NCI-H1105 treated with DMSO at 0.1 percent for 48 hours (cell line): Measurements from ENCODE around the gene CDIP1.
"Not testable (repeated sequence)": the region's sequence is repeated elsewhere in the genome, so short reads cannot be mapped to it uniquely, and the experiment has no call there.

Experiments
- DNase-seq: peaks from one replicate; lab custom pipeline; 2025; lab: John Stamatoyannopoulos, UW

The CDIP1 gene

DNA sequence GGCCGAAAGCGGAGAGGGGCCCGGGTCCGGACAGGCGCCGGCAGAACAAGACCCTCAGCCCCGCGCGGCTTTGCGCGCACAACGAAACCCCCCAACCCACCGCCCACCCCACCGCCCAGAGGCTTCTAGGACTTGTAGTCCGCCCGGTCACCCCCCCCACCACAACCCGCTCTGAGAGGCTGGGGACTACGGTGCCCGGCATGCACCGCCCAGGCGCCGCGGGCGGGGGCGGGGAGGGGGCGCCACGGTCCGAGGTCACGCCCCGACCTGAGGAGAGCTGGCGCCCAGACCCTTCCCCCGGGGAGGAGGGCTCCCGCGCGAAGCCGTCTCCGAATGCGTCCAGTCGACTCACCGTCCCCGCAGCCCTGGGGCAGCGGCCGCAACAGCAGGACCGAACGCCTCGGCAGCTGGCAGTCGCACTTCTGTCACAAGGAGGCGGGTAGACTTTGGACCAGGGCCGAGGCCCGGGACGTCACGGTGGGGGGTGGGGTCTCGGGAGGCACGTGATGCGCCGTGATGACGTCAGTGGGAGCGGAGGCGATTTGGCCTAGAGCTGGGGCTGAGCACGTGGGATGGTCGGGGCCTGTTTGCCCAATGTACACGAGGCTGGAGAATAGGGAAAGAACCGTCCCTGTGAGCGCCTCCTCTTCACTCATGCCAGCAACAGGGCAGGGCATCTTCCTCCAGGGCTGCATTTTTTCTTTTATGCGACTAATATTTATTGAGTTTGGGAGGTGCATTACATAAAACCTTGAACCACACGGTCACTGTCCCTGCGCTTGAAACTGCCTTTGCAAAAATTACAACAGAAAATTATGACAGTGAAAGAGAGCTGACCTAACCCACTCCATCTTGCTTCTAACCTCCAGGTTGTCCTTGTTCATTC is at the start of gene CDIP1:
CDIP1 (minus strand) TSS at position 424 of the 886 bp plus-strand sequence. CDS start 24,643 bp downstream, outside the sequence.
- DNase-seq, result peak; percentile 75

DNA sequence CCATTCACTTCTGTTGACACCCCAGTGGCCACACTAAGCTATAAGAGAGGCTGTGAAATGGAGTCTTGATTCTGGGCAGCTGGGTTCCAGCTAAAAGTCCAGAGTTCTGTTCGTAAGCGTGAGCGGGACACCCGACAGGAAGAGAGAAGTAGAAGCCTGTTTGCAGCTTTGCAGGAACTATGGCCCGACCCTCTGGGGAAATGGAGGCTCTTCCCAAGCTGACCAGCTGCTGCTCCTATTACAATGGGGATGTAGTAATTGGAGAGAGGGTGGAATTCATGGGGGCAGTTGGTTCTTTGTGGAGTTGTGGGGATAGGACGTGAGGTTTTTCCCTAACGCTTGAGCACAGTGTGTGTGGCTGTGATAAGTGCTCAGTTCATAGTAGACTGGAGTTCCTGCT is 47.7 kb upstream of the CDIP1 start:
- no peak for DNase-seq

DNA sequence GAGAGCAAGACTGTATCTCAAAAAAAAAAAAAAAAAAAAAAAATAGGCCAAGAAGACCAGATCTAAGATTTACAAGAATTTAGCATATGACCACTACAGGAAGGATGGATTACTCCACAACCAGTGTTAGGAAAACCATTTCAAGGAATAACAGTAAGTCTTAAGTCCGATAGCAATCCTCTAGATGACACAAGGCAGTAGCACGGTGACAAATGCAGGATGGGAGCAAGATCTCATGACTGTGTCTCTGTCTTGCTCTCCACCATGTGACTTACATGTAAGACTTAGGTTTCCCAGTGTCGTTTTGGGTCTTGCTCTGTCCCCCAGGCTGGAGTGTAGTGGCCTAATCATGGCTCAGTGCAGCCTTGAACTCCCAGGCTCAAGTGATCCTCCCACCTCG is 45.3 kb upstream of the CDIP1 start:
- DNase-seq, result no peak

DNA sequence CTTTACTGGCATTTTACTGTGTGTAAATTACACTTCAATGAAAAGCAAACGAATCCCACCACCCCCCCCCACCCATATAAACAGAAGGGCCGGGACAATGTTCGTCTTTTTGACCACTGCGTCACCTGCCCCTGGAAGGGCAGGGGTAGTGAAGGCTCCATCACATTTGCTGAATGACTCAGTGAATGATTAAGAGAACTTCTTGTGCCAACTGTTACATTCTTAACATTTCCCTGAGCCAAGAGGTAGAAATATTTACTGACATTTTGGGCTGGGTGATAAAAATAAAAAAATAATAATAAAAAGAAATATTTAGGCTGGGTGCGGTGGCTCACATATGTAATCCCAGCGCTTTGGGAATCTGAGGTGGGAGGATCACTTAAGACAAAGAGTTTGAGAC is 41.7 kb upstream of the CDIP1 start:
- DNase-seq, result no peak

DNA sequence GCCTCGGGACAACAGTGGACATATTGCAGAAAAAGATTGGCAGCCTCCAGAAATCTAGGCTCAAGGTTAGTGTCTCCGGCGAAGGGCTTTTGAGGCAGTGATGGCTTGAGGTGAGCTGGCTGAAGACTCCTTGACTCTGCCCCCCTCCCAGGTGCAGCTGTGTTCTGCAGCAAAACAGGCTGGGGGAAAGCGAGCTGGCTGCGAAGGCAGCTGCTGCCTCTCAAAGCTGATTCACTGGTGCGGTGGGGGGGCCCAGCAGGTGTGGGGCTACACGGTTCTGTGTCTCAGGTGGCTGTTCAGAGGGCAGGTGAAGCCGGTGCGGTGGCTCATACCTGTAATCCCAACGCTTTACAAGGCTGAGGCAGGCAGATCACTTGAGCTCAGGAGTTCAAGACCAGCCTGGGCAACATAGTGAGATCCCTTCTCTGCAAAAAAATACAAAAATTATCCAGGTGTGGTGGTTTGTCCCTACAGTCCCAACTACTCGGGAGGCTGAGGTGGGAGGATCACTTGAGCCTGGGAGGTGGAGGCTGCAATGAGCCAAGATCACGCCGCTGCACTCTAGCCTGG is 40.5 kb upstream of the CDIP1 start:
- DNase-seq, result peak; percentile 14

DNA sequence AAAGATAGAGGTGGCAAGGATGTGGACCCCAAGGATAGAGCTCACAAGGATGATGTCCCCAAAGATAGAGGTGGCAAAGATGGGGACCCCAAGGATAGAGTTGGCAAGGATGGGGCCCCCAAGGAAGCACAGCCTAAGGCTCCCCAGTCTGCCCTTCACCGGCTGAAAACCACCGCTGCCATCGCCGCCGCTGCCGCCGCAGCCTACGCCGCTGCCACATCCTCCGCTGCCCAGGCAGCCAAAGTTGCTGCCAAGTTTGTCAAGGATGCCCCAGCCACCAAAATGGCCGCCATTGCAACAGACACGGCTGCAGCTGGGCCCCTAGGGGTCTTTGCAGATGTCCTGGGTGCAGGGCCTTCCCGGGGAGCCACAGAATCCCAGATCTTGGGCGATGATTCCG is 37.4 kb upstream of the CDIP1 start:
- DNase-seq, result no peak

DNA sequence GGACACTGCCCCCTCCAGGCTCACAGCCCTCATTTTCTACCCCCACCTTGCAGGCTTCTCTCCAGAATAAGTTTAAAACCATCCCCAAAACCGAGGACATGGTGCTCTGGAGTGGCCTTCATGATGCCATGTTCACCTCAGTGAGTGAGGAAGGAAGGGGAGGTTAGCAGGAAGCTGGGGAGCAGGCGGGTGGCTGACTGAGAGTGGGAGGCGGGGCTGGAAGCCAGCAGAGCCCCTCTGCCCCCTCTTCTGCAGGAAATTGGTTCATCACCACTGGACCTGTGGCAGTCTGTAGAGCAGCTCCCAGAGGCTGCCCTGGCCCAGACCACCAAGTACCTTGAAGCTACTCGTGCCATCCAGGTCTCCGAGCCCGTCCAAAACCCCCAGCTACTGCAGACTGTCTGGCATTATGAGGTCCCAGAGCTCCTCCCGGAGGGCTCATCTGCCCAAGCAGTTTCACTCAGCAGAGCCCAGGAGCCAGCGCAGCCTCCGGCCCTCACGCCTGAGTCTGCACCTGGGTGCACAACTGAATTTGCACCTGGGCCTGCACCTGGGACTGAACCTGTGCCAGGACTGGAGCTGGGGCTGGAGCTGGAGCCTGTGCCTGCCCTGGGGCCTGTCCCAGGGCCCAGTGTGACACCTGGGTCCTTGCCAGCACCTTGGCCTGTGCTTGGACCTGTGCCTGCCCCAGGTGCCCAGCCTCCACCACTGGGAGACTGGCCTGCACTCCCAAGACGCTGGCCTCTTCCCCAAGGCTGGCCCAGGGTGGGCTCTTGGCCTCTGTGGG is 36.5 kb upstream of the CDIP1 start:
- no peak for DNase-seq

DNA sequence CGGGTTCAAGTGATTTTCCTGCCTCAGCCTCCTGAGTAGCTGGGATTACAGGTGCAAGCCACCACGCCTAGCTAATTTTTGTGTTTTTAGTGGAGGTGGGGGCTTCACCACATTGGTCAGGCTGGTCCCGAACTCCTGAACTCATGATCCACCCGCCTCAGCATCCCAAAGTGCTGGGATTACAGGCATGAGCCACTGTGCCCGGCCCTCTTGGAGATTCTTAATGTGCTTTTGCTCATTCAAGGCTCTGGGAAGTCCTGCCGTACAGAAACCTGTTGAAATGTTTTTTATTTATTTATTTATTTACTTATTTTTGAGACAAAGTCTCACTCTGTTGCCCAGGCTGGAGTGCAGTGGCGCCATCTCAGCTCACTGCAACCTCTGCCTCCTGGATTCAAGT is 35.4 kb upstream of the CDIP1 start:
- DNase-seq, result not testable (repeated sequence)

DNA sequence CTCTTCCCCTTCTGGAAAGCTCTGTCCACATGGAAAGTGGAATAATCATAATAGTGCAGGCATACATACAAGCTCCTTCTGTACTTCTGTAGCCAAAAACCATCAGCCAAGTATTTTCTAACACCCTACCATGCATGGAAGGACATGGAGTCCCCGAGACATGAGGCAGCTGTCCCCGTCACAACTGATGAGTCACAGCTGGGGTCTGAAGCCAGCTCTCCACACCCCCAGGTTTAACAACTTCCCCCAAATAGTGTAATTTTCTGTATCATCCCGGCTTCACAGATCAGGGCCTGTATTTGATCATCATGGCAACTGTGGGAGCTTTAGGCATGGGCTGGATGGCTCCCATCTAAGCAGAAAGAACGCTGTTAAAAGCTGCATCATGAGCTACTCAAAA is 34.1 kb upstream of the CDIP1 start:
- DNase-seq, result no peak

DNA sequence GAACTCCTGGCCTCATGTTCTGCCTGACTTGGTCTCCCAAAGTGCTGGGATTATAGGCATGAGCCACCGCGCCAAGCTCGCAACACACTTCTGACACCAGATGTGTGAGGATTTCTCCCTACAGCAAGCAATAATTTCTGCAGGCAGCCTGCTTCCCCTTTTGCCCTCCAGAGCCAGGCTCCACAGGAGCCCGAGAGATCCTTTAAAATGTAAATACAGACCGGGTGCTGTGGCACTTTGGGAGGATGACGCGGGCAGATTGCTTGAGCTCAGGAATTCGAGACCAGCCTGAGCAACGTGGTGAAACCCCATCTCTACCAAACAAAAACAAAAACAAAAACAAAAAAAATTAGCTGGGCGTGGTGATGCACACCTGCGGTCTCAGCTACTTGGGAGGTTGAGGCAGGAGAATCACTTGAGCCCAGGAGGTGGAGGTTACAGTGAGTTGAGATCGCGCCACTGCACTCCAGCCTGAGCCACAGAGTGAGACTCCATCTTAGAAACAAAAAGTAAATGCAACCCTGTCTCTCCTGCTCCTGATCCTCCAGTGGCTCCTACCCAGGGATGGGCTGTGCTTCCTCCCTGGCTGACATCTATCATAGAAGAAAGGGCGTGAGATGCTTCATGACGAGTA is 32.2 kb upstream of the CDIP1 start:
- DNase-seq, result no peak

DNA sequence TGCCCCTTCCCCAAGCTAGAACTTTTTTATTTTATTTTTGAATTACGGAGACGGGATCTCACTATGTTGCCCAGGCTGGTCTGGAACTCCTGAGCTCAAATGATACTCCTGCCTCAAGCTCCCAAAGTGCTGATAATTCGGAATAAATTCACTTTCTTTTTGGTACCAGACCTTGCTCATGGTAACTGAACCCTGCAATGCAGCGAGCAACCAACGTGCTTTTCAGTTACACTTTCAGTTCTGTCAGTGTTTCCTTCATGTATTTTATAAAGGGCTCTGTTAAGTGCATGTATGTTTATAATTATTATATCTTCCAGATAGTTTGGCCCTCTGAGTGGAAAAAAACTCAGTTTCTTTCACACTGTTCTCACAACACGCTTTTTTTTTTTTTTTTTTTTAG is 31.5 kb upstream of the CDIP1 start:
- DNase-seq, result no peak

DNA sequence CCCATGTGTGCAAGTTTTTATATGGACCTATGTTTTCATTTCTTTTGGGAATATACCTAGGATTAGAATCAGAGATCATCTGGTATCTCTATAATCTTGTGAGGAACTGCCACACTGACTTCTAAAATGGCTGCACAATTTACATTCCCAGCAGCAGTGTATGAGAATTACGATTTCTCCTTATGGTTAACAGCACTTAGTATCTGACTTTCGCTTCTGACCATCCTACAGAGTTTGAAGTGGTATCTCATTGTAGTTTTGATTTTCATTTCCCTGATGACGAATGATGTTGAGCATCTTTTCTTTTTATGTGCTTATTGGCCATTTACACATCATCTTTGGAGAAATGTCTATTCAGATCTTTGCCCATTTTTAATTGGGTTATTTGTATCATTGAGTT is 27.6 kb upstream of the CDIP1 start:
- no peak for DNase-seq

DNA sequence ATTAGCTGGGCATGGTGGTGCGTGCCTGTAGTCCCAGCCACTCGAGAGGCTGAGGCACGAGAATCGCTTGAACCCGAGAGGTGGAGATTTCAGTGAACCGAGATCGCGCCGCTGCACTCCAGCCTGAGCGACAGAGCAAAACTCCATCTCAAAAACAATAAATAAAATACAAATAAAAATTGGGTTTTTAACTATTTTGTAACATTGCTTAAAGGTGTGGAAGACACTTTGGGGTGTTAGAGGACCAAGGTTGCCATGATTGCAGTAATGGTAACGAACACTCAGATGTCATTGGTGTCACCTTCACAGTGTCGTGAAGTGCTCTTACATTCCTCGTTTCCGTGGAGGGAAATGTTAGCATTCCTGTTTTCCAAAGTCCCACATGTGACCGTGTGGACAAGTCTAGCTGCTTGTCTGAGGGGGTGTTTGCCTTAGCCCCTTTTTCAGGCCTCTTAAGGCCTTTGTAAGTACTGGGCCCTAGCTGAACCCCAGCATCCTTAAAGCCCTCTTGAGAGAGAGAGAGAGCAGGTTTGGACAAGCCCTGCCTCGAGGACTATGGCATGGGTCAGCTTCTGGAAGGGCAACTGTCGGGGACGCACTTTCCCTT is 26.2 kb upstream of the CDIP1 start:
- no peak for DNase-seq

DNA sequence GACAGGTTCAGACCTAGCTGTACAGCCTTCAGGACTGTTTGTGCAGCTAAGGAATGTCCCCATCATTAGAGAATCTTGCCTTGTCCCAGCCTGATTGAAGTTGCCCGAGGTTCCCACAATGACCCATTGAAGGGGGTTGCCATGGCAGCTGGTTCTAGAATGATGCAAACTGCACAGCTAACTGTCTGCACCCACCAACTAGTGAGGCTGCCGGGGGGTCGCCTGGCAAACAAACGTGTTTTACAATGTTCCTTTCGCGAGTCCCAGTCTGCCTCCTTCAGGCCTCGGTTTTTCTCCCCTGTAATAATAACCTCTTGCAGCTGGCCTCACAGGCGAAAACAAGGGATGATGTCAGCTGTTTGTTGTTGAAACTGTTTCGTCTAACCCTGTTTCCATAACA is 23.0 kb upstream of the CDIP1 start:
- DNase-seq, result no peak

DNA sequence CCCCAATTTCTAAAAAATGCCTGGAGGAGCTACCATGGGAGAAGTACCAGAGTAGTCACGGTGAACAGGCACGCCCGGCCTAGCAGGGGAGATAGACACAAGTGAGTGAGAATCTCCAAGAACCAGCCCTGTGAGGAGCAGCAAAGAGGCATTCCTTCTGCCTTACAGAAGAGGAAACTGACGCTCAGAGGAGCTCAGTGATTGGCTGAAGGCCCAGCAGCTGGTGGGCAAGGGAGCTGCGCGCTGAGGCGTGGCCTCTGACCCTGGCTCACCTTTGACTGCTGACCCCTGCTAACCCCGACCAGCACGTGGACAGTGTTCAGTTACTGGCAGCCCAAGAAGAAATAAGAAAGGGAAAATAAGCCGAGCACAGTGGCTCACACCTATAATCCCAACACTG is 19.4 kb upstream of the CDIP1 start:
- DNase-seq, result no peak

DNA sequence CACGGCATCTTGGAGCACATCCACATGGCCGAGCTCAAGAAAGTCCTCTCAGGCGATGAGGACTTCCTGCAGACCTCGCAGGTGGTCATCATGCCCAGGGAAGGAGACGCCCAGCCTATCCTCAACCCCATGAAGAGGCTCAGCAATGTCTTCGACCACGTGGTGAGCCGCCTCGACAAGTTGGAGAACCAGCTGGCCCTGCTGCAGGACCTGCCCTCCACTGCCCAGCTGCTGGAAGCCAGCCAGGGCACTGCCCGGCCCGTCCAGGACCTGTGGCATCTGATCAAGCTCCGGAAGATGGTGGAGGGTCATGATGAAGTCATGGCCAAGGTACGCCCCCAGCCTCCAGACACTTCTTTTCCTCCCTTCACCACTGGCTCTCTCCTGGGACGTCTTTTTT is 18.0 kb upstream of the CDIP1 start:
- DNase-seq, result no peak

DNA sequence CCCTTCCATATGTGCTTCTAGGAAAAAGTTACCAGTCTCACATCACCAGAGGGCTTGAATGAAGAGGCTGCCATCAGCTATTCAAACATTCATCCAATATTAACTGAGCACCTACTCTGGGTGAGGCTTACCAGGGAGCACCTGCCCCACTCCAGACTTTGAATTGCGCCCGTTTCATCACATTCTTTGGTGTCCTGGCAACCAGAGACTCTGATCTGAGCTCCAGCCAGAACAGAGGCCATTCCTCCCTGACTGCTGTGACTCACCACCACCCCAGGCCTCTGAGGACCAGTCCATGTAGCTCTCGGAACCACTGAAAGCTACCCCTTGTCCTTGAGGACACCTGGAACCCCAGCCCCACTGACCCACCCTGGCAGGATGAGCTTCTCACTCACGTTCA is 17.5 kb upstream of the CDIP1 start, which contains the start of gene C16orf96:
C16orf96 (plus strand) TSS at position 229 of the 400 bp plus-strand sequence; CDS start at position 379, 150 bp downstream.
- no peak for DNase-seq

DNA sequence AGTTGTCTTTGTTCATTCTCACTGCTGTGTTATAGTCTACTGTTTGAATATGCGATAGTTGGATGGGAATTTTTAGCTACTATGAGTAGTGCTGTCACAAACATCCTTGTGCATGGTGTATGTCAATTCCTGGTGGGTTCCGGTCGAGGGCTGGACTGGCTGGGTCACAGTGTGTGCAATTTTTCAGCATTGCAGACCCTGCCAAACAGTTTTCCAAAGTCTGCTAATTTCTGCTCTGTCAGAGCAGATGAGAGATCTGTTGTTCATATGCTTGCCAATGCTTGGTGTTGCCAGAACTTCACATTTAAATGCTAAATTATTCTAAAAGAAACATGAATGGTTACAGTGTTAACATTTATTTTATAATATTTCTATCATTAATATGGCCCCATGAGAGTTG is 14.0 kb upstream of the CDIP1 start:
- no peak for DNase-seq

DNA sequence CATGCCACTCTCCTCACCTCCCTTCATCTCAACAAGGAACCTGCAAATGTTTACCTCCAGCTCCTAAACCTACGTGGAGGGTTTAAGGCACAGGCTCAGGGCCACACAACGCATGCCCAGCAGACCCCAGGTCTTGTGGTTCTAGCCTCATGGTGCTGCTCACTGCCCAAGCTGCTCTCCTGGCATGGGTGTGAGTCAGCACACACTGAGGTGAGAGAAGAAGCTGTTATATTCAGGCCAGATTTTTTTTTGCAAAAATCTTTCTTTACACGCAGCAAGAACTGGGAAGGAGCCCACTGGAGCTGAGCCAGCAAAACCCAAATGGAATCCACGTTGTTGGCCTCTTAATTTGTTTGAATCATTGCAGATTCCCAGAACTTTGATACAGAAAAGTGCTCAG is 12.0 kb upstream of the CDIP1 start:
- DNase-seq, result no peak

DNA sequence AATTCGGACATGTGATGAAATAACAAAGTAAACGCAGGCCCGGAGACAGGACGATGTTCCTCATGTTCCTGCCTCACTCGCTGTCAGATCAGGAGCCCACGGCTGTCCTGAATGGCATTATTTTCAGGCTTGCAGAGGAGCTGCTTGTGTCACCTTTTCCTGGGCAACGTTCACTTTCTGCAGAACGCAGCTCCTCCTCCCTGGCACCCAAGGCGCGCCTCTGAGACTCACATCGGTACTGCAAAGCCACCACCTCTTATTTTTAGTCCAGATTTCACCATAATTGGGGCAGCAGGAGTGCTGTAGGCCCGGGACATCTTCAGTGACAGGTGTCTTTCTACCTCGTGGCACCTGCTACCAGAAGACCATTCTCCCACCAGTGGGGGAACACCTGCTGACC is 9.6 kb upstream of the CDIP1 start:
- no peak for DNase-seq

DNA sequence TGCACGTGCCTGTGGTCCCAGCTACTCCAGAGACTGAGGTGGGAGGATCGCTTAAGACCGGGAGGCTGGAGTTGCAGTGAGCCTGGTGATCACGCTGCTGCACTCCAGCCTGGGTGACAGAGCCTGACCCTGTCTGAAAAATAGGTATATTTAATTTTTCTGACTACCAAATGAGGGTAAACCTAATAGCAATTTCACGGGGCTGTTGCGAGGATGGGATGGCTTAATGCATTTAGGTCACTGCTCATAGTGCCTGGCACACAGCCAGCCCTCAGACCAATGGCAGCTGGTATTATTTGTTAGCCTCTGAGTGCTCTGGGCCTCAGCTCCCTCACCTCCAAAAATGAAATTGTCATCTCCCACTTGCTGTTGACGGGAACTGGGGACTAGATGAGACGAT is 5.9 kb upstream of the CDIP1 start:
- no peak for DNase-seq

DNA sequence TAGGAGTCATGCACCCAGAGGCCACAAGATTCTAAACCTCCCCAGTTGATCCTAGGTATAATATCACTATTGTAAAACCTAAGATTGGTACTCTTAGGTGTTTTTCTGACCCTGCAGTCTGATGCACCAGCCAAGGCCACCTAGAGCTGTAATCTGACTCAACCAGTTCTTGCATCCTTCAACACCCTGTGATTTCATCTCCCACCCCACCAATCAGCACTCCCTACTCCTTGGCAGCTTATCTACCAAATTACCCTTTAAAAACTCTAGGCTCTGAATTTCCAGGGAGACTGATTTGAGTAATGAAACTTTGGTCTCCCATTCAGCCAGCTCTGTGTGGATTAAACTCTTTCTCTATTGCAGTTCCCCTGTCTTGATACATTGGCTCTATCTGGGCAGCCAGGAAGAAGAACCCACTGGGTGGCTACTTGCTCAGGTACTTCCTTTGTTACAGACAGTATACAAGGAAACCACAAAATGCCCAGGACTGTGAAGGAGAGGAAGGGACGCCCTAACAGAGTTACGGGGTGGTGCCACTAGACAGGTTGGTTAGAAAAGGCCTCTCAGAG is 1.2 kb upstream of the CDIP1 start:
- DNase-seq, result no peak
